Limb (tissue), 2 donors: ENCODE measurements around the gene PACRG.

Experiments used
- DNase-seq, 2 donors: peaks; one replicate each; pipeline ENCODE4 v3.0.0-alpha.2; 2016; ENCODE audit errors: extremely low spot score in 2 of 2

Gene PACRG

GRCh38 chr6:163348789-163349680 is 621.3 kb downstream of the PACRG start:
- no peak for DNase-seq

DNA sequence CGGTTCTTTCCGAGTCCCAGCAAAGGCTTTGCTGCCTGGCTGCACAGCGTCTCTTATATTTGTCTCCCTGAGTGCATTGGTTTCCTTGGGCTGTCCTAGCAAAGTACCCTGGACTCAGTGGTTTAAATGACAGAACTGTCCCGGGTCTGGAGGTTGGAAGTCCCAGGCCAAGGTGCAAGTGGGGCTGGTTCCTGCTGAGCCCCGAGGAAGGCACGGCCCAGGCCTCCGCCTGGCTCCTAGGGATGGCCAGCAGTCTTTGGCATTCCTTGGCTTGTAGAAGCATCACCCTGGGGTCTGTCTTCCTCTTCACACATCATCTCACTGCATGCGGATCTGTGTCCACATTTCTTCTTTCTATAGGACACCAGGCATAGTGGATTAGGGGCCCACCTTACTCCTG is 621.9 kb downstream of the PACRG start:
- DNase-seq = no peak

DNA sequence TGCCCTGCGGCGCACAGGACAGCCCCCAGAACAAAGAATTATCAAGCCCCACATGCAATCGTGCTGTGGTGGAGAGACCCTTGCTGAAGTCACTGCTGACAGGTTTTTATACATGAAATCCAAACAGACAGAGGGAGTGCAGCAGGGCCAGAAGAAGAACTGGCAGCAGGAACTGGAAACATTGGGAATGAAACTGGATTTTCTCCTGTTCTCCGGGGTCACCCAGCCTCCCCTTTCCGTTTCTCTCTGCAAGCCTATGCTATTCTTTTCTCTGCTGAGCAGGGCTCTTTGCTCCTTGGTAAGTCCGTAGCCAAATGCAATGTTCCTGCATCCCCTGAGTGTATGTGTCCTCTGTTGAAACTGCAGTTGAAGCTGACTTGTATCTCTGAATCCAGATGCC is 623.2 kb downstream of the PACRG start:
- DNase-seq = no peak

DNA sequence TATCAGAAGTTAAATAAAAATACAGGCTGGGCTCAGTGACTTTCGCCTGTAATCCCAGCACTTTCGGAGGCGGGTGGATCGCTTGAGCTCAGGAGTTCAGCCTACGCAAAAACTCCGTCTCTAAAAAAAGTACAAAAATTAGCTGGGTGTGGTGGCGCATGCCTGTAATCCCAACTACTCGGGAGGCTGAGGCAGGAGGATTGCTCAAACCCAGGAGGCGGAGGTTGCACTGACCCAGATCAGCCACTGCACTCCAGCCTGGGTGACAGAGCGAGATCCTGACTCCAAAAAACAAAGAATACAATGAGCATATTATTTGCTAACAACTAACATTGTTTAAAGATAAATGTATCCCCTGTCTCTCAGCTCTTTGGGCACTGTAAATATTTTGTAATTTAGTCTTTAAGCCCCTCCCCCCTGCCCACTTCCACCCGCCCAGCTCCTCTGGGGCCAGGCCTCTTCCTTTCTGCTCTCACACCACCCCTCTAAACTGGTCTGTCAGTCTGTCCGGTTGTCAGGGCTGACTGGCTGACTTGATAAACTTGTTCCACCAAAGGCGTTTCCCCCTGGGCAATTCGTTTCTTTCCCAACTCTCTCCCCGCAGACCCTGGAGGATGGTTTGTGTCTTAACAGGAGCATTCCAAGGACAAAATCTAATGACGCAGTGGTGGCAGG is 624.4 kb downstream of the PACRG start:
- no peak for DNase-seq

GRCh38 chr6:163352966-163353365 is 625.2 kb downstream of the PACRG start:
- DNase-seq = no peak

DNA sequence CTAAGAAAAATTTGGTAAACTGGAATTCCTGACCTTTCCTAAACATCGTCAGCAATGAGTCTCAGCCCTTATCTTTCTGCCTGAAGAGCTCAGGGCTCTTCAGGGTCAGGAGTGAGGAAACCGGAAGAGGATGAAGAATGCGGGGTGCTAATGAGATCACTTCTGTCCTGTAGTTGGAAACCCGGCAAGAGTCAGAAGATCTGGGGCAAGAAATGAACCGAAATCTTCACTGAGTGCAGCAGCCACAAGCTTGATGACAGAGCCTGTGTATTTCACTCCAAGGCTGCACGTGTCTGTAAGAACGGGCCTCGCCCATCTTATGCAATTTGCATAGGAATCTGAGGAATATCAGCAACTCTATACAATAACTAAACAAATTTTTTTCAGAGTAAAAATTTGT is 626.3 kb downstream of the PACRG start:
- no peak for DNase-seq

DNA sequence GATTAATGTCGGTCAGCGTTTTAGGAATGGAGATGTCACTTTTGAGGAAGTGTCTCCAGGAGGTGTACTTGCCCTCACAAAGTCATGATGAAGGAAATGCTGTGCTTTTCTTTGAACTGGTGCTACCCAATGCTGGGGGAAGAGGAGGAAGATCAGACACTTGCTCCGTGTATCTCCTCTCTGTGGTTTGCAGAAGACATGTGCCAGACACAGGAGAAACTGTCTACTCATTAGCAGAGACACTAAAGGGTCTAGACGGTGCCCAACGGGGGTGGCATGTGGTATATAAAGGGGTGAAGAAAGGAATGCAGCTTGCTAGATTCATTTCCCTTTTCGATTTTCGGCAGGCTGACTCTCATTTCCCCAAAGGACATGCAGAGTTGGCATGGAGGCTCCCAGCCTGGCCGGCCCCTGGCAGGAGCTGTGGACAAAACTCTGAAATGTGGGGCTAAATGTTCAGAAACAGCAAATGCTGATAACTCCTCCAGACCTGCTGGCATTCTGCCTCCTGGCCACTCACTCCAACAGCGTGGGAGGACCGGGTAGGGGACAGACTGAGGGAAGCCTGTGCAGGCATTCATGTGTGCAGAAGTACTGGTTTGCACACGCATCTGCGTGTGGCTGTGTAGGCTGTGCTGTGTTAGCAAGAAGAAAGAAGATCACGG is 627.1 kb downstream of the PACRG start:
- DNase-seq = peak in 1 of 2 donors; percentile 36

GRCh38 chr6:163355426-163355991 is 627.7 kb downstream of the PACRG start:
- DNase-seq = no peak

DNA sequence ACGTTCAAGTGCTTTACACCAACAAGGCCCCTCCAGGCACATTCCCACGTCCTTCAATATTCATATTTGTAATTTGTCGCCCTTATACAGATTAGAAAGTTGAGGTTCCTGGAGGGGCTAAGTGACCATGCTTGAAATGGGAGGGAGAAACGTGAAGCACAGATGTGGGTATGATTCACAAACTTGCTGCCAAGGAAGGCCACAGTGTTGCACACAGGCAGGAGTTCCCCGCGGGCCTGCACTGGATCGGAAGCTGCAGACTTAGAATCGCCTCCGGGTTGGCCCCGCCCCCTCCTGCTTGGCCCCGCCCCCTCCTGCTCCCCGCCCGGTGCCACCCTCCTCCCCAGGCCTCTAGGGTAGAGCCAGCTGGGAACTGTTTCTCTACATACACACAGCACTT is 628.5 kb downstream of the PACRG start:
- DNase-seq = no peak

DNA sequence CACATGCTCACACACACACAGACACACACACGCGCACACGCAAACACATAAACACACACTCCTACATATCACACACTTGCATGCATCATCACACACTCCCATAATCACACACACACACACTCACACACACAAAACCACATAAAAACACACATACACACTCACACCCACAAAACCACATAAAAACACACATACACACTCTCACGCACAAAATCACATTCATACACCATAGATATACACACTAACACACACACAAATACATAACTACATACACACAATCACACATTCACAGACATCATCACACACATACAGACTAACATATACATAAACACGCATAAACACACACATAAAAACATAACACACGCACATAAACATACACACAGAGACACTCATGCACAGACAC is 629.0 kb downstream of the PACRG start:
- no peak for DNase-seq

GRCh38 chr6:163364641-163365040 is 636.9 kb downstream of the PACRG start:
- DNase-seq = no peak
